KMS-11 (cell line): Measurements from ENCODE around the gene RNASE1.

ENCODE experiments used
- H2AFZ ChIP-seq: fragments of 200-600 bp; sonication (generic); 2 replicates; pipeline ENCODE4 v1.6.1; 2016; ENCODE audit warnings: antibody characterized with exemption, mixed run types, low read depth
- H3K27ac ChIP-seq: fragments of 200-600 bp; sonication (generic); 2 replicates; pipeline ENCODE4 v1.6.1; 2016; ENCODE audit warnings: mild to moderate bottlenecking, mixed run types
- H3K27me3 ChIP-seq: fragments of 200-600 bp; sonication (generic); 2 replicates; pipeline ENCODE4 v1.6.1; 2017; ENCODE audit warnings: mild to moderate bottlenecking, low read depth, mixed run types, moderate library complexity; ENCODE audit not compliant: insufficient read depth
- H3K36me3 ChIP-seq: fragments of 200-600 bp; sonication (generic); 2 replicates; pipeline ENCODE4 v1.6.1; 2017; ENCODE audit warnings: mild to moderate bottlenecking, mixed run types; ENCODE audit not compliant: insufficient read depth
- H3K4me1 ChIP-seq: fragments of 200-600 bp; sonication (generic); 2 replicates; pipeline ENCODE4 v1.6.1; 2016; ENCODE audit warnings: mild to moderate bottlenecking, low read depth, mixed run types; ENCODE audit not compliant: poor library complexity, severe bottlenecking
- H3K4me2 ChIP-seq: fragments of 200-600 bp; sonication (generic); 2 replicates; pipeline ENCODE4 v1.7.0; 2016; ENCODE audit warnings: mild to moderate bottlenecking, mixed run types
- H3K4me3 ChIP-seq: fragments of 200-600 bp; sonication (generic); IDR thresholded peaks from 2 replicates; pipeline ENCODE4 v1.6.1; 2017; ENCODE audit warnings: low read depth, low read length, mixed read lengths; ENCODE audit not compliant: insufficient read depth
- H3K79me2 ChIP-seq: fragments of 200-600 bp; sonication (generic); 2 replicates; pipeline ENCODE4 v1.6.1; 2016; ENCODE audit warnings: low read depth, mixed run types; ENCODE audit not compliant: insufficient read depth
- H3K9ac ChIP-seq: fragments of 200-600 bp; sonication (generic); 2 replicates; pipeline ENCODE4 v1.6.1; 2016; ENCODE audit warnings: mild to moderate bottlenecking, mixed run types
- H4K20me1 ChIP-seq: fragments of 200-600 bp; sonication (generic); 2 replicates; pipeline ENCODE4 v1.6.1; 2016; ENCODE audit warnings: mild to moderate bottlenecking, mixed run types; ENCODE audit not compliant: insufficient read depth
- CTCF ChIP-seq: fragments of 200-600 bp; sonication (generic); conservative IDR thresholded peaks from 2 replicates; pipeline ENCODE4 v1.6.1; 2017; ENCODE audit warnings: low read depth, mild to moderate bottlenecking, antibody characterized with exemption, low read length, moderate library complexity, mixed read lengths

RNASE1 gene

GRCh38 chr14:20792556-20792955 lies 10.1 kb downstream of the RNASE1 start:
- Histone ChIP-seq H3K36me3 (no peaks in the 10 kb centered on the region), H3K4me1 (no peaks in the 10 kb centered on the region), H3K4me2 (no peak overlapping the region), H3K27ac (no peak overlapping the region), H2AFZ (no peak overlapping the region), H3K79me2 (no peaks in the 10 kb centered on the region), H3K27me3 (no peaks in the 10 kb centered on the region), H3K9ac (no peak overlapping the region), H3K4me3 (no peak overlapping the region), H4K20me1 (no peaks in the 10 kb centered on the region)
- no peak for TF ChIP-seq CTCF

- Histone ChIP-seq H2AFZ (no peak overlapping the region), H3K4me3 (no peak overlapping the region), H3K79me2 (no peaks in the 10 kb centered on the region), H3K27me3 (no peaks in the 10 kb centered on the region), H4K20me1 (no peaks in the 10 kb centered on the region), H3K4me1 (no peaks in the 10 kb centered on the region), H3K36me3 (no peaks in the 10 kb centered on the region), H3K9ac (no peak overlapping the region), H3K4me2 (no peak overlapping the region), H3K27ac (no peak overlapping the region)
- no peak for TF ChIP-seq CTCF
These were observed 11.0 kb downstream of the RNASE1 start for GRCh38 chr14:20791597-20791996.

- H3K27ac ChIP-seq: no peak overlapping the region
- no peaks in the 10 kb centered on the region for H4K20me1 ChIP-seq
- H2AFZ ChIP-seq: no peak overlapping the region
- H3K4me1 ChIP-seq: no peaks in the 10 kb centered on the region
- H3K27me3 ChIP-seq: no peaks in the 10 kb centered on the region
- no peaks in the 10 kb centered on the region for H3K36me3 ChIP-seq
- no peaks in the 10 kb centered on the region for H3K79me2 ChIP-seq
- H3K4me3 ChIP-seq: no peak overlapping the region
- H3K4me2 ChIP-seq: no peak overlapping the region
- no peak overlapping the region for H3K9ac ChIP-seq
- TF ChIP-seq CTCF: no peak
These were observed 11.5 kb downstream of the RNASE1 start for GRCh38 chr14:20791187-20791586.

- H3K36me3 ChIP-seq: no peaks in the 10 kb centered on the region
- no peak for TF ChIP-seq CTCF
- no peak overlapping the region for H3K27ac ChIP-seq
- H3K4me2 ChIP-seq: no peak overlapping the region
- H3K79me2 ChIP-seq: no peaks in the 10 kb centered on the region
- no peaks in the 10 kb centered on the region for H3K27me3 ChIP-seq
- no peak overlapping the region for H2AFZ ChIP-seq
- no peak overlapping the region for H3K9ac ChIP-seq
- no peak overlapping the region for H3K4me3 ChIP-seq
- no peaks in the 10 kb centered on the region for H4K20me1 ChIP-seq
- H3K4me1 ChIP-seq: no peaks in the 10 kb centered on the region
These were observed 12.1 kb downstream of the RNASE1 start for GRCh38 chr14:20790464-20791116.
